HepG2 (cell line): ENCODE measurements around the gene SNX10. TPM values are rescaled to one million over a fixed set of nuclear protein-coding genes. Genes with fewer than 3 reads are reported as not detected.

Experiments used
- ATAC-seq: fragments of 200-7000 bp; cut with Tn5 transposase; 3 replicates; pipeline ENCODE4 v1.9.1; 2020; ENCODE audit warnings: mild to moderate bottlenecking, moderate library complexity
- BruUV-seq: library from RNA; stranded (reverse); fragments of 400-500 nt; replicated peaks from 2 replicates; lab custom pipeline; 2021; lab: Mats Ljungman, UMichigan
- CTCF ChIA-PET: fragments of 300-600 bp; formaldehyde crosslinking; extraction: SDS; loops from one replicate; lab custom pipeline; 2021; ENCODE audit warnings: low total read pairs, inconsistent platforms, low intra/inter-chr PET ratio; lab: Yijun Ruan, JAX
- POLR2A ChIA-PET: fragments of 350-600 bp; sonication (Branson Sonifier 250); formaldehyde crosslinking; loops from one replicate; lab custom pipeline; 2020; ENCODE audit warnings: antibody characterized with exemption, inconsistent platforms; lab: Yijun Ruan, JAX
- DNase-seq: peaks from one replicate; pipeline ENCODE4 v3.0.0-alpha.2; 2015; ENCODE audit warnings: low spot score
- FAIRE-seq: peaks from 3 replicates; lab custom pipeline; 2011; peaks lifted over from hg19 to GRCh38; lab: Jason Lieb, UNC
- H2AFZ ChIP-seq: one replicate; pipeline ENCODE4 v1.6.1; 2011; ENCODE audit warnings: low read length, inconsistent platforms
- H3K27ac ChIP-seq: fragments of 300-600 bp; 3 replicates; pipeline ENCODE4 v1.8.0; 2011; ENCODE audit warnings: mixed run types, mild to moderate bottlenecking, mixed read lengths, low read length, inconsistent platforms; ENCODE audit not compliant: insufficient read depth; ENCODE audit errors: extremely low read length
- H3K27me3 ChIP-seq, 2 experiments: fragments of 200-600 bp in 1 of 2; 2 replicates in 1 of 2; 3 replicates in 1 of 2; pipeline versions ENCODE4 v1.6.0 to v1.8.0; 2011; ENCODE audit warnings: low read length in 2 of 2, mild to moderate bottlenecking in 2 of 2, moderate library complexity in 2 of 2, inconsistent platforms in 1 of 2; ENCODE audit not compliant: insufficient read depth in 2 of 2, control insufficient read depth in 1 of 2
- H3K36me3 ChIP-seq, 2 experiments: fragments of 200-600 bp in 1 of 2; replicated peaks in 1 of 2; 2 replicates in 1 of 2; 3 replicates in 1 of 2; pipeline versions ENCODE4 v1.5.1 to v1.8.0; 2011; ENCODE audit warnings: low read length in 2 of 2, inconsistent platforms in 1 of 2; ENCODE audit not compliant: insufficient read depth in 2 of 2, control insufficient read depth in 1 of 2
- H3K4me1 ChIP-seq: 2 replicates; pipeline ENCODE4 v1.5.1; 2012; ENCODE audit warnings: low read length, inconsistent platforms; ENCODE audit not compliant: insufficient read depth
- H3K4me2 ChIP-seq: 2 replicates; pipeline ENCODE4 v1.6.0; 2011; ENCODE audit warnings: low read depth, low read length, inconsistent platforms
- H3K4me3 ChIP-seq, 3 experiments: fragments of 200-600 bp in 1 of 3; sonication (generic), shearing (Covaris generic) in 1 of 3; replicated peaks in 1 of 3; 2 replicates each; pipeline ENCODE4 v1.5.1; 2011 to 2016; ENCODE audit warnings: low read length in 3 of 3, inconsistent platforms in 2 of 3, low read depth in 2 of 3, mild to moderate bottlenecking in 2 of 3, control low read depth in 1 of 3, mixed read lengths in 1 of 3; ENCODE audit not compliant: insufficient read depth in 1 of 3
- H3K79me2 ChIP-seq: one replicate; pipeline ENCODE4 v1.6.1; 2011; ENCODE audit warnings: low read length, inconsistent platforms; ENCODE audit not compliant: insufficient read depth
- H3K9ac ChIP-seq: 2 replicates; pipeline ENCODE4 v1.6.0; 2011; ENCODE audit warnings: mild to moderate bottlenecking, low read depth, low read length, inconsistent platforms; ENCODE audit not compliant: insufficient read depth
- H3K9me3 ChIP-seq: 2 replicates; pipeline ENCODE4 v1.5.1; 2012; ENCODE audit warnings: mild to moderate bottlenecking, low read length
- H4K20me1 ChIP-seq: 2 replicates; pipeline ENCODE4 v1.6.0; 2011; ENCODE audit warnings: inconsistent platforms, mild to moderate bottlenecking, low read length, moderate library complexity; ENCODE audit not compliant: insufficient read depth
- EED ChIP-seq: sonication (generic); formaldehyde crosslinking; IDR thresholded peaks from 2 replicates; pipeline ENCODE4 v1.5.0; 2020; ENCODE audit warnings: mild to moderate bottlenecking, missing genetic modification reagents
- HNRNPLL ChIP-seq: fragments of 200-400 bp; formaldehyde crosslinking; IDR thresholded peaks from 2 replicates; pipeline ENCODE4 v1.6.1; 2017; ENCODE audit warnings: mild to moderate bottlenecking, low read depth, low read length; ENCODE audit not compliant: poor library complexity, severe bottlenecking
- KMT2B ChIP-seq: IDR thresholded peaks from 2 replicates; pipeline ENCODE4 v1.6.1; 2016; ENCODE audit warnings: missing genetic modification reagents, missing compliant biosample characterization
- MEF2D ChIP-seq: sonication (generic); formaldehyde crosslinking; IDR thresholded peaks from 2 replicates; pipeline ENCODE4 v1.5.1; 2020; ENCODE audit warnings: mild to moderate bottlenecking, missing genetic modification reagents
- POGZ ChIP-seq: sonication (generic); formaldehyde crosslinking; IDR thresholded peaks from 2 replicates; pipeline ENCODE4 v1.4.0; 2020; ENCODE audit warnings: mild to moderate bottlenecking, missing genetic modification reagents
- WGBS: methylation state at CpG from one replicate; pipeline ENCODE4 v1.1.6; 2017; ENCODE audit warnings: low lambda C conversion rate; 5-methylcytosine and 5-hydroxymethylcytosine counted together
- in situ Hi-C: cut with HindIII; loops from 2 replicates; pipeline ENCODE4 v1.10.0; 2017; ENCODE audit warnings: low pct_unique_long_range_greater_than_20kb; ENCODE audit not compliant: extremely low pct_ligation_motif_present
- intact Hi-C: fragments of 100-400 bp; cut with micrococcal nuclease; formaldehyde crosslinking; loops from one replicate; pipeline ENCODE4 v1.10.0; 2022; ENCODE audit not compliant: unreplicated experiment
- polyA plus RNA-seq, 8 experiments: library from polyadenylated mRNA; depleted of rRNA in 3 of 8; stranded (reverse) in 7 of 8; unstranded in 1 of 8; fragments of >200 nt; fragmentation: Illumina TruSeq in 4 of 8; extraction: Trizol in 4 of 8; gene quantifications; 2 replicates each; pipeline versions ENCODE4 v1.2.1 to v1.2.3, GENCODE V29; 2011 to 2016; ENCODE audit warnings: low read depth in 4 of 8, missing spikeins in 1 of 8, mixed read lengths in 1 of 8; ENCODE audit not compliant: insufficient read depth in 1 of 8
- total RNA-seq, 5 experiments: library from RNA; depleted of rRNA; stranded (reverse); fragments of >200 nt; fragmentation: Illumina TruSeq; extraction: Trizol; gene quantifications; 2 replicates each; pipeline ENCODE4 v1.2.3, GENCODE V29; 2016; ENCODE audit warnings: low read depth in 1 of 5
- TF ChIP-seq, protein P1 (sequence below): sonication (generic); formaldehyde crosslinking; IDR thresholded peaks from 2 replicates; pipeline ENCODE4 v1.4.0; 2020; ENCODE audit warnings: missing genetic modification reagents
- TF ChIP-seq, protein P2 (sequence below): IDR thresholded peaks from 2 replicates; pipeline ENCODE4 v1.4.0; 2020; ENCODE audit warnings: mild to moderate bottlenecking, missing genetic modification reagents
- TF ChIP-seq, protein P3 (sequence below): sonication (generic); formaldehyde crosslinking; IDR thresholded peaks from 2 replicates; pipeline ENCODE4 v1.5.0; 2020; ENCODE audit warnings: mild to moderate bottlenecking, missing genetic modification reagents, borderline replicate concordance
- TF ChIP-seq, protein P4 (sequence below): sonication (generic); formaldehyde crosslinking; IDR thresholded peaks from 2 replicates; pipeline ENCODE4 v1.4.0; 2020; ENCODE audit warnings: missing genetic modification reagents, mild to moderate bottlenecking, borderline replicate concordance

The SNX10 gene
- total and polyA plus RNA-seq, 2 of the 13 experiments (the other 11 are each of a cell fraction or from before 2014, with no cell fraction given): 26.0 to 27.6 TPM

DNA sequence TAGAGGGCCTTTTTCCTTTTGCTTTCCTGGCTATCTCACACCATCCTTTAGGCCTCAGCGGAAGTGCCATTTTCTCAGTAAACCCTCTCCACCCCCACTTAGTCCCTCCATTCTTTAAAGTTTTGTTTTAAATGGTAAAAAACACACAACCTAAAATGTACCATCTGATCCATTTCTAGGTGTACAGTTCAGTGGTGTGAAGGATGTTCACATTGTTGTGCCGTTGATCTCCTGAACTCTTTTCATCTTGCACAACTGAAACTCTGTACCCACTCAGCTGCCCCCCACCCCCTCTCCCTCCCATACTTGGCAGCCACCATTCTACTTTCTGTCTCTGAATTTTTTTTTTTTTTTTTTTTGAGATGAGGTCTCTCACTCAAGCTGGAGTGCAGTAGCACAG, 52.2 kb downstream of the SNX10 start:
- Histone ChIP-seq H4K20me1 (no peaks in the 10 kb centered on the region), H3K27me3 (no peaks in the 10 kb centered on the region), H3K9ac (peak overlapping the region; percentile 32; the same call in 1 of the 2 replicates), H3K27ac (peak overlapping the region; percentile 79), H3K79me2 (peaks cover 3% of the 10 kb centered on the region), H3K4me1 (peaks cover 76% of the 10 kb centered on the region), H3K4me2 (peak overlapping the region; percentile 62), H3K36me3 (peaks cover 5 to 10% of the 10 kb centered on the region in 2 experiments; a peak in 4 of 5 replicates), H3K4me3 (peak overlapping the region in 1 of 3 experiments; percentile 48; a peak in 2 of 6 replicates), H2AFZ (no peak overlapping the region), H3K9me3 (no peaks in the 10 kb centered on the region)
- FAIRE-seq (peak; percentile 12), ATAC-seq (peak; percentile 23), DNase-seq (peak; percentile 56)
- whole genome bisulfite sequencing: 33% methylated on average over 2 of the region's 2 CpGs
- CTCF ChIA-PET: no interaction called here
- POLR2A ChIA-PET: interaction anchor here (0.6 to 1.6 kb wide), 6 partner anchors 38 to 145 kb away, joined by 3 to 5 read pairs (median 4); partner anchors contain the start of genes CBX3 and SNX10
- BruUV-seq: no TSS peak
- in situ Hi-C loops (no loop called here), intact Hi-C loops (no loop called here)
- TF ChIP-seq HNRNPLL (no peak), POGZ (CRISPR knock-in tag) (0 out of 2 replicates have a peak, but pooled peaks have one; percentile 20), KMT2B (CRISPR knock-in tag) (0 out of 2 replicates have a peak, but pooled peaks have one; percentile 3), EED (CRISPR knock-in tag) (no peak), MEF2D (CRISPR knock-in tag) (0 out of 2 replicates have a peak, but pooled peaks have one; percentile 37)
- TF ChIP-seq, protein P1, sequence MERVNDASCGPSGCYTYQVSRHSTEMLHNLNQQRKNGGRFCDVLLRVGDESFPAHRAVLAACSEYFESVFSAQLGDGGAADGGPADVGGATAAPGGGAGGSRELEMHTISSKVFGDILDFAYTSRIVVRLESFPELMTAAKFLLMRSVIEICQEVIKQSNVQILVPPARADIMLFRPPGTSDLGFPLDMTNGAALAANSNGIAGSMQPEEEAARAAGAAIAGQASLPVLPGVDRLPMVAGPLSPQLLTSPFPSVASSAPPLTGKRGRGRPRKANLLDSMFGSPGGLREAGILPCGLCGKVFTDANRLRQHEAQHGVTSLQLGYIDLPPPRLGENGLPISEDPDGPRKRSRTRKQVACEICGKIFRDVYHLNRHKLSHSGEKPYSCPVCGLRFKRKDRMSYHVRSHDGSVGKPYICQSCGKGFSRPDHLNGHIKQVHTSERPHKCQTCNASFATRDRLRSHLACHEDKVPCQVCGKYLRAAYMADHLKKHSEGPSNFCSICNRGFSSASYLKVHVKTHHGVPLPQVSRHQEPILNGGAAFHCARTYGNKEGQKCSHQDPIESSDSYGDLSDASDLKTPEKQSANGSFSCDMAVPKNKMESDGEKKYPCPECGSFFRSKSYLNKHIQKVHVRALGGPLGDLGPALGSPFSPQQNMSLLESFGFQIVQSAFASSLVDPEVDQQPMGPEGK: peak; percentile 69
- TF ChIP-seq, protein P2, sequence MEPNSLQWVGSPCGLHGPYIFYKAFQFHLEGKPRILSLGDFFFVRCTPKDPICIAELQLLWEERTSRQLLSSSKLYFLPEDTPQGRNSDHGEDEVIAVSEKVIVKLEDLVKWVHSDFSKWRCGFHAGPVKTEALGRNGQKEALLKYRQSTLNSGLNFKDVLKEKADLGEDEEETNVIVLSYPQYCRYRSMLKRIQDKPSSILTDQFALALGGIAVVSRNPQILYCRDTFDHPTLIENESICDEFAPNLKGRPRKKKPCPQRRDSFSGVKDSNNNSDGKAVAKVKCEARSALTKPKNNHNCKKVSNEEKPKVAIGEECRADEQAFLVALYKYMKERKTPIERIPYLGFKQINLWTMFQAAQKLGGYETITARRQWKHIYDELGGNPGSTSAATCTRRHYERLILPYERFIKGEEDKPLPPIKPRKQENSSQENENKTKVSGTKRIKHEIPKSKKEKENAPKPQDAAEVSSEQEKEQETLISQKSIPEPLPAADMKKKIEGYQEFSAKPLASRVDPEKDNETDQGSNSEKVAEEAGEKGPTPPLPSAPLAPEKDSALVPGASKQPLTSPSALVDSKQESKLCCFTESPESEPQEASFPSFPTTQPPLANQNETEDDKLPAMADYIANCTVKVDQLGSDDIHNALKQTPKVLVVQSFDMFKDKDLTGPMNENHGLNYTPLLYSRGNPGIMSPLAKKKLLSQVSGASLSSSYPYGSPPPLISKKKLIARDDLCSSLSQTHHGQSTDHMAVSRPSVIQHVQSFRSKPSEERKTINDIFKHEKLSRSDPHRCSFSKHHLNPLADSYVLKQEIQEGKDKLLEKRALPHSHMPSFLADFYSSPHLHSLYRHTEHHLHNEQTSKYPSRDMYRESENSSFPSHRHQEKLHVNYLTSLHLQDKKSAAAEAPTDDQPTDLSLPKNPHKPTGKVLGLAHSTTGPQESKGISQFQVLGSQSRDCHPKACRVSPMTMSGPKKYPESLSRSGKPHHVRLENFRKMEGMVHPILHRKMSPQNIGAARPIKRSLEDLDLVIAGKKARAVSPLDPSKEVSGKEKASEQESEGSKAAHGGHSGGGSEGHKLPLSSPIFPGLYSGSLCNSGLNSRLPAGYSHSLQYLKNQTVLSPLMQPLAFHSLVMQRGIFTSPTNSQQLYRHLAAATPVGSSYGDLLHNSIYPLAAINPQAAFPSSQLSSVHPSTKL (CRISPR knock-in tag): peak; percentile 18; the same call in 1 of the 2 replicates
- TF ChIP-seq, protein P3, sequence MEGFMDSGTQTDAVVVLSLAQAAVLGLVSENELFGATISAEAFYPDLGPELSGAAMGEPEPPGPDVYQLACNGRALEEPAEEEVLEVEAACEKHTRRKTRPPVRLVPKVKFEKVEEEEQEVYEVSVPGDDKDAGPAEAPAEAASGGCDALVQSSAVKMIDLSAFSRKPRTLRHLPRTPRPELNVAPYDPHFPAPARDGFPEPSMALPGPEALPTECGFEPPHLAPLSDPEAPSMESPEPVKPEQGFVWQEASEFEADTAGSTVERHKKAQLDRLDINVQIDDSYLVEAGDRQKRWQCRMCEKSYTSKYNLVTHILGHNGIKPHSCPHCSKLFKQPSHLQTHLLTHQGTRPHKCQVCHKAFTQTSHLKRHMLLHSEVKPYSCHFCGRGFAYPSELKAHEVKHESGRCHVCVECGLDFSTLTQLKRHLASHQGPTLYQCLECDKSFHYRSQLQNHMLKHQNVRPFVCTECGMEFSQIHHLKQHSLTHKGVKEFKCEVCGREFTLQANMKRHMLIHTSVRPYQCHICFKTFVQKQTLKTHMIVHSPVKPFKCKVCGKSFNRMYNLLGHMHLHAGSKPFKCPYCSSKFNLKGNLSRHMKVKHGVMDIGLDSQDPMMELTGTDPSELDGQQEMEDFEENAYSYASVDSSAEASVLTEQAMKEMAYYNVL (CRISPR knock-in tag): 0 out of 2 replicates have a peak, but pooled peaks have one; percentile 9
- TF ChIP-seq, protein P4, sequence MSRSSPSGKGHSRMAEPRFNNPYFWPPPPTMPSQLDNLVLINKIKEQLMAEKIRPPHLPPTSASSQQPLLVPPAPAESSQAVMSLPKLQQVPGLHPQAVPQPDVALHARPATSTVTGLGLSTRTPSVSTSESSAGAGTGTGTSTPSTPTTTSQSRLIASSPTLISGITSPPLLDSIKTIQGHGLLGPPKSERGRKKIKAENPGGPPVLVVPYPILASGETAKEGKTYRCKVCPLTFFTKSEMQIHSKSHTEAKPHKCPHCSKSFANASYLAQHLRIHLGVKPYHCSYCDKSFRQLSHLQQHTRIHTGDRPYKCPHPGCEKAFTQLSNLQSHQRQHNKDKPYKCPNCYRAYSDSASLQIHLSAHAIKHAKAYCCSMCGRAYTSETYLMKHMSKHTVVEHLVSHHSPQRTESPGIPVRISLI (CRISPR knock-in tag): peak; percentile 78
